Stimulated activated CD8-positive, alpha-beta memory T cell treated with anti-CD3 and anti-CD28 coated beads, Interleukin-12 subunit alpha, Interleukin-12 subunit beta, amount 100 ng/mL, for 24 hours (primary cell): ENCODE data around the gene AKR7A3.

ENCODE experiments used
- DNase-seq: peaks from one replicate; pipeline ENCODE4 v3.0.0-alpha.2; 2020; ENCODE audit errors: extremely low read depth

AKR7A3 gene

GRCh38 chr1:19254416-19254815 lies 34.2 kb downstream of the AKR7A3 start:
- DNase-seq: no peak

GRCh38 chr1:19251305-19252196 lies 37.0 kb downstream of the AKR7A3 start, which contains the start of the genes EMC1 and MRTO4:
Gene EMC1 (minus strand): TSS chr1:19251524. CDS start chr1:19251509, 15 bp downstream.
Gene MRTO4 (plus strand): TSS chr1:19251805. CDS start chr1:19251836, 31 bp downstream.
- DNase-seq: peak; percentile 75

DNA sequence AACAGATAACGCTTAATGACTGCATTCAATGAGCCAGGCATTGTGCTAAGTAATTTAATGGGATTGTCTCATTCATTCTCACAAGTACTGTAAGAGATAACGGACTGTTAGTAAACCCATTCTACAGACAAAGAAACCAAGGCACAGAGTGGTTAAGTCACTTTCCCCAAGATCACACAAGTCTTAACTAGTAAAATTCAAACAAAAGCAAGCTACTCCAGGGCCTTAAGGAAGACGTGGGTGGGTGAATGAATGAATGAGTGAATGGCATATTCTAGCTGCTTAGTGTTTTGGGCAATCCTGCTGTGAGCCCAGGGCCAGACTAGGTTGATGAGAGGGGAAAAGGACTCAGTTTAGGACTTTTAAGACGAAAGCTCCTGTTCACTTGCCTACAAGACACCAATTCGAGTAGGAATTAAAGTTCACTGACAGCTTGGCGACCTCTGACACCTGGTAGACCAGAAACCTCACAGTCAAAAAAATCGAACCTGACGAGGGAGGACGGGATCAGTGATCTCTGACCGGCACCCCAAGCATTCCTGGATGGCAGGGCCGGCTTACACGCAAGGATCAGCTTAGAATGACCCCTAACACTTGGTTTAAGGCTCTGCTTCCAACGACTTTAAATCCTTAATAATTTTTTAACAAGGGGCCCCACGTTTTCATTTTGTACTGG lies 37.8 kb downstream of the AKR7A3 start:
- DNase-seq: no peak

DNA sequence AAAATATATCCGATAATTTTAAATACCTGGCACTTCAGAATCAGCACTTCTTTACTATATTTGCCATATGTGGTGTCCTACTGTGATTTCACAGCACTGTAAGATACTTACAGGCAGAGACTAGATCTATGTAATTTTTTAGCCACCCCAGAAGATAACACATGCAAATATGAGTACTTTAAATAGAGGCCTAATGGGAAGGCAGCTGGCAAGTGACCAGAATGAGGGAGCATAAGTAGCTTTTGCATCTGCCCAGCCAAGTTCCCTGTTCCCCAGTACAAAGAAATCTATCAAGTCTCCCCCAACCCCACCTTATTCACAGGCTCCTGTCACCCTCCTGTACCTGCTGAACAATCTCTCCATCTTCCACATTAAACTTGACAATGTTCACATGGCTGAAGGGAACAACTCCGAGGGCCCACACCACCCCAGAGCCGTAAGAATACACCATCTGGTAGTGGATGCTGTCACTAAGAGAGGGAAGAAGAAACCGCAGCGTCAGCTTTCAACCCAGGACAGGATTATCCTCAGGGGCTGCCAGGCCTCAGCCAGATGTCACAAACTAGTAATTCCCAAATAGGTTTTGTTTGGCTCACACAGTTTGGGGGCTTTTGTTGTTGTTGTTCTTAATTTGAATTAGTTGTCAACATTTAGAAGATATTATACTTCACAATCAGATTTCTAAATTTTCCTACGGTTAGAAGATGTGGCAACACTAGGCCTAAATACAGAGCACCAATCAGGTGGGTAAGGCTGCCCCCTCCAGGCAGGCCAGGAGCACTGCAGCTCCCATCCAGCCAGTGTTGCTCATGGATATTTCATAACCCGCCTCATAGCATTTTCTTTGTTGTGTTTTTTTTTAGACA lies 47.7 kb downstream of the AKR7A3 start:
- DNase-seq: no peak

- DNase-seq: no peak
These were observed 48.7 kb downstream of the AKR7A3 start for GRCh38 chr1:19239876-19240275.

DNA sequence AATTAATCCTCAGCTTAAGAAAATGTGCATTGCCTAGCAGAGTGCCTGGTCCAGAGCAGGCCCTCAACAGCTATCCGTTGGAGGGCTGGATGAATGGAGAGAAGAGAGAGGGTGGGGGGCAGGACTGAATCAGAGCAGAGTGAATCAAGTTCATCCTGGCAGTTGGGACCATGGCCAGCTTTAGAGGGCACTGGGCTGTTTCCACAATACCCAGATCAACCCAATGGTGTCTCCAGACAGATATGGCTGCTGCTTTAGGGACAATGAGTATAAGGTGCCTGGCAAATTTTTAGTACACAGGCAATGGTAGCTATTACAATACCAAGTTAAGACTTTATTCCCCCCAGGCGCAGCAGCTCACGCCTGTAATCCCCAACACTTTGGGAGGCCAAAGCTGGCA lies 54.3 kb downstream of the AKR7A3 start:
- DNase-seq: no peak
